Measurements from ENCODE around the gene CDC5L.

Gene CDC5L

DNA sequence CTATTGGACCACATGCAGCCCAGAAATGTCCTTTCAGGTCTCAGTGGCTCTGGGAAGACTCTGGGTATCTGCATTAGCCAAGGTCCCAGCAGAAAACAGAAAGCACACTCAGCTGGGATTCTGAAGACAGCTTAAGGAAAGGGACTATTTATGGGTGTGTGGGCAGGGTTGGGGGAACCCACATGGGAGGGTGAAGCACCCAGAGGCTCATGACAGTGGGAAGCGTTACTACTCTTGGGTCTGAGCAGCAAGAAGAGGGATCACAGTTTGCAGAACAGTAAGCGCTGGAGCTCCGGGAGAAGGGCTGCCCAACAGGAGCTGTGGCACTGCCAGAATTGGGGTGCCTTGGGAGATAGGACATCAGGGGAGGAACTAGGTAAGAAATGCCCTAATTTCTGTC lies 12.4 kb upstream of the CDC5L start:
- no peak for DNase-seq

GRCh38 chr6:44377484-44377883 lies 10.0 kb upstream of the CDC5L start:
- DNase-seq = no peak

DNA sequence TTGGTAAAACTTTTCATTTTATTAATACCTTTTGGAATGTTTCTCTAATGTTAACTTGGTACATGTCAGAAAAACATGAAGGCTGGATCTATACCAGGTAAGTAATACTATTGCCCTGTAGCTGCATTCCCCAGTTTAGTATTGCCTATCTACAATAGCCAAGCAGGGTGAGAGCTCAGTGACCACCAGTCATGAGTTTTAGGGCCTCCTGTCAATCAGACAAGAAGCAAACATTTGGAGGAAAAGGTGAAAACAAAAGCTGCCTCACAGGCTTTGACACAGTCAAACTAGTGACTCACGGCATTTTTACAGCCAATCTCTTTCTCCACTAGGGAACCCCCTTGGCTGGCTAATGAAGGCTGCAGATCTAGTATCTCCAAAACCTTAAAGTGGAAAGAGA lies 9.5 kb upstream of the CDC5L start:
- DNase-seq = no peak

GRCh38 chr6:44381739-44382138 lies 5.8 kb upstream of the CDC5L start:
- DNase-seq = no peak

- DNase-seq = no peak
These were observed 1.1 kb upstream of the CDC5L start for GRCh38 chr6:44386364-44386928.

- no peak for DNase-seq
These were observed 569 bp upstream of the CDC5L start for GRCh38 chr6:44386929-44387345.

GRCh38 chr6:44388135-44388487 lies 605 bp downstream of the CDC5L start:
- DNase-seq = no peak

GRCh38 chr6:44388887-44389286 lies 1.4 kb downstream of the CDC5L start:
- no peak for DNase-seq

GRCh38 chr6:44390158-44390683 lies 2.7 kb downstream of the CDC5L start:
- no peak for DNase-seq

DNA sequence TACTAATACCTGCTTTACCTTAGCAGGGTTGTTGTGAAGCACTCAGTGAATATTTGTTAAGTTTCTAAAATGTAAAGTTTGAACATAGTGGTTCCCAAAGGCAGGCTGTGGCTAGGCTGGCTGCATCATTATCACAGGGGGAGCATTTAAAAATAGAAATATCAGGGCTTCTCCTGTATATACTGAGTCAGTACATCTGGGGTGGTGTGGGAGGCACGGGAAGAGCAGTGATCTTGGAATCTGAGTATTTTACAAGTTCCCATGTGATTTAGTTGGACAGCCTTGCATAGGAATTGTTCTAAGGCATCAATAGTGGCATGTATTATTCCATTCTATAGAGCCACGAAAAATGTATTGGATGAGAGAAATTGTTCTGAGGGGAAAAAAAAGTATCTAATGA lies 8.0 kb downstream of the CDC5L start:
- DNase-seq = no peak

DNA sequence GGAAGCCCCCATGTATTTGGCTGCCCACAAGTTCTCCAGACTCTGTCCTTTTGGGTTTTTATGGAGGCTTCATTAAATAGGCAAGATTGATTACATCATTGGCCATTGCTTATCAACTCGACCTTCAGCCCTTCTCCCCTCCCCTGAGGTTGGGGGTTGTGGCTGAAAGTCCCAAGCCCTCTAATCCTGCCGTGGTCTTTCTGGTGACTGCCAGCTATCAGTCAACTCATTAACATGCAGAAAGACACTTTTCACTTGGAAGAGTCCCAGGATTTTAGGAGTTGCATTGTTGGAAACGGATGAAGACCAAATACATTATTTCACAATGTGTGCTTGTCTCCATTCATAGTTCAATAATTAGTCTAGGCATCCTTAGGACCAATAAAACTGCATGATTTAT lies 9.5 kb downstream of the CDC5L start:
- DNase-seq = no peak

DNA sequence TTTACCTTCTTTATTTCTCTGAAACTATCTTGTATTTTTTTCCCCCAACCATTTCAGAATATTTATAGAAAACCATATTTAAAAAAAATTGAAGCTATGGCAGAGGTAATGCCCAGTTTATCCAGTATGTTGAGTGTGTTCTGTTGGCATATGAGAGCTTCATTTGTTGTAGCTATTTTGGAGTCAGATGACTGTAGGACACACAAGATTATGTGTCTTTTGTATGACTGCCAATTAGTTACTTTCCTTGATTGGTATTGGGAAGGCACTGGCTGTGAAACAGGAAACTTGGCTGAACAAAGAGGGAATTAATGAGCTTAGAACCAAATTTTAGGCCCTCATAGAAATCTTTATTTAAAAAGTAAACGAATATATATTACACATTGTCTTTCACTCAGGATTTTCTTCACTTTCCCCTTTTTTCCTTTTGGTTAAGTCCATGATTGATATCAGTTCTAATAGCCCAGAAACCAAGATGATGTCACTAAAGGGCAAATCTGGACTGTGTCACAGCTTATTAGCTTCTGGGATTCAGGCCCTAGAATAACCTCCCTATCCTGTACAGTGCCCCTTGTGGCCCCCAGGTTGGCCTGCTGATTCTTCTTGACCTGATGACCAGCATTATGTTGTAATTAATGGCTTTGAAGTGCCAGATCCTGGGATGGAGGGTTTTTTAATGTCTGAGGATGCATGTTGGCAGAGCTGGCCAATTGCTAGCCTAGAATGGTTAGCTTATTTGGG lies 10.1 kb downstream of the CDC5L start:
- DNase-seq = no peak

- no peak for DNase-seq
These were observed 12.5 kb downstream of the CDC5L start for GRCh38 chr6:44399991-44400390.

DNA sequence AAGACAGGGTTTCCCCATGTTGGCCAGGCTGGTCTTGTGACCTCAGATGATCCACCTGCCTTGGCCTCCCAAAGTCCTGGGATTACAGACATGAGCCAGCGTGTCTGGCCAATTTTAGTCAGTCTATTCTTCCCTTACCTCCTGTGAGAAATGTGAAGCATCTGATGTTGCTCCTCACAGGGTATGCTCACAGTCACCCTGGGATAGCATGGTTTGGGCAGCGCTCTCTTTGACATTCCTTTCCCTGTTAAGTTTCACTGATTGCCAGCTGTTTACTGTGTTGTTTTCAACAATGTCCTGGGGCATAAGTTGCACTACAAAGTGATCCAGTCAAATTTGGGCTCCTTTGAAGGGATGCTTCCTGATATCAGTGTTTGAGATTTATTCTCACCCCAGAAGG lies 13.1 kb downstream of the CDC5L start:
- DNase-seq = no peak

GRCh38 chr6:44401138-44401537 lies 13.6 kb downstream of the CDC5L start:
- DNase-seq = no peak

DNA sequence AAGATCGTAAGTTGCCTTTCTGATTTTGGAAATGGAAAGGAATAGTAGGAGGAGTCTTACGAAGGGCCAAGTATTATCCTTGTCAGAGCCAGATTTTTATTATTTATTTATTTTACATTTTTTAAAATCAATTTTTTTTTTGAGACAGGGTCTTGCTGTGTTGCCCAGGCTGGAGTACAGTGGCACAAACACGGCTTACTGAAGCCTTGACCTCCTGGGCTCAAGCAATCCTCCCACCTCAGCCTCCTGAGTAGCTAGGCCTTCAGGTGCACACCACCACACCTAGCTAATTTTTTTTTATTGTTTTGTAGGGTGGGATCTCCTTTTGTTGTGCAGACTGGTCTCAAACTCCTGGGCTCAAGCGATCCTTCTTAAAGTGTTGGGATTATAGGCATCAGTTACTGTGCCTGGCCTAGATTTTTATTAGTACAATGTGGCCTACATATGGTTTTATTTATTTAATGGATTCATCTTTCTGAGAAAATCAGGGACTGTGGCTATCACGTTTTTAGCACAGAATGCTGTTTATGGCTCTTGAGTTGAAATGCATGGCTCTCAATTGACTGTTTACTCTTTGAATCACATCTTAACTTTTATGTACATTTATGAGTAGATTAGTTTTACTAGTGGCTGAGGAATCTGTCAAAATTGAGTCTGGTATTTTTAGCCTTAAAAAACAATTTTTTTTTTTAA lies 16.7 kb downstream of the CDC5L start:
- no peak for DNase-seq

DNA sequence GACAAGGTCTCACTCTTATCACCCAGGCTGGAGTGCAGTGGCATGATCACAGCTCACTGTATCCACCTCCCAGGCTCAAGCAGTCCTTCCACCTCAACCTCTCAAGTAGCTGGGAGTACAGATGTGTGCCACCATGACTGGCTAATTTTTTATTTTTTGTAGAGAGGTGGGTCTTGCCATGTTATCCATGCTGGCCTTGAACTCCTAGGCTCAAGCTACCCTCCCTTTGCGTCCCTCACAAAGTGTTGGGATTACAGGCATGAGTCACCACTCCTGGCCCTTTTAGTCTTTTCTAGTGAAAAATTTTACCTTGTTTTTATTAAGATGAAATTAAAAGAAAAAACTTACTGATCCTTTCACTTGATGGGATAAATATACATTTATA lies 17.2 kb downstream of the CDC5L start:
- no peak for DNase-seq

DNA sequence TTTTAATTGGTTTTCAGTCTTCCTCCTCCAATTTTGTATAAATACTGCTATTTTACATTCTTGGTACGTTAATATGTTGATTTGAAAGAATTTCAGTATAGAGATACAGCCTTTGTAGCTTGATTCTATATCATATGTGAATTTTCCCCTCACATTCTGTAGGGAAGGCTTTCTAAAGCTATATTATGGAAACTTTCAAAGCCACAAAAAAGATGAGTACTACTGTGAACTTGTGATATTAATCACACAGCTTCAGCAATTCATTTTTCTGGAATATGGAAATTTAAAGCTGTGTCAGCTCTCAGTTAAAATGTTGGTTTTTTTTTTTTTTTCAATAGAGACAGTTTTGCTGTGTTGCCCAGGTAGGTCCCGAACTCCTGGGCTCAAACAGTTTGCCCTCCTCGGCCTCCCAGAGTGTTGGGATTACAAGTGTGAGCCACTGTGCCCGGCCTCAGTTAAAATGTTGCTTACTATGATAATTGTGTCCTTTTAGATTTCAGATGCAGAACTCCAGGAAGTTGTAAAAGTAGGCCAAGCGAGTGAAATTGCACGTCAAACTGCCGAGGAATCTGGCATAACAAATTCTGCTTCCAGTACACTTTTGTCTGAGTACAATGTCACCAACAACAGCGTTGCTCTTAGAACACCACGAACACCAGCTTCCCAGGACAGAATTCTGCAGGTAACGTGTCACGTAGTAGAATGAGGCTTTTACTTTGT lies 20.6 kb downstream of the CDC5L start:
- DNase-seq = no peak

- no peak for DNase-seq
These were observed 21.8 kb downstream of the CDC5L start for GRCh38 chr6:44409207-44409794.

DNA sequence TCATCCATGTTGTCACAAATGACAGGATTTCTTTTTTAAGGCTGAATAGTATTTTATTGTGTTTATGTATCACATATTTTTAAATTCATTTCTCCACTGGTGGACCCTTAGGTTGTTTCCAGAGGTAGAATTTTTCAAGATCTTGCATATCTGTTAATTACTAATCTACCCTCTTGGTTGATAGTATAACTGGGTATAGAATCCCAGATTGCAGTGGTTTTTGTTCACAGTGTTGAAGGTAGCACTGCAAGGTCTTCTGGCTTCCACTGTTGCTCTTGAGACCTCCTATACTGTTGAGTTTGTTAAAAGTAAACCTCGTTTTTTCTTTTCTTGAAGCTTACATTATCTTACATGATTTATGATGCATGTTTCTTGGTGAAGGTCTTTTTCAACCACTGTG lies 22.9 kb downstream of the CDC5L start:
- DNase-seq = no peak

- no peak for DNase-seq
These were observed 23.6 kb downstream of the CDC5L start for GRCh38 chr6:44411141-44411540.

- no peak for DNase-seq
These were observed 27.9 kb downstream of the CDC5L start for GRCh38 chr6:44415449-44415848.

DNA sequence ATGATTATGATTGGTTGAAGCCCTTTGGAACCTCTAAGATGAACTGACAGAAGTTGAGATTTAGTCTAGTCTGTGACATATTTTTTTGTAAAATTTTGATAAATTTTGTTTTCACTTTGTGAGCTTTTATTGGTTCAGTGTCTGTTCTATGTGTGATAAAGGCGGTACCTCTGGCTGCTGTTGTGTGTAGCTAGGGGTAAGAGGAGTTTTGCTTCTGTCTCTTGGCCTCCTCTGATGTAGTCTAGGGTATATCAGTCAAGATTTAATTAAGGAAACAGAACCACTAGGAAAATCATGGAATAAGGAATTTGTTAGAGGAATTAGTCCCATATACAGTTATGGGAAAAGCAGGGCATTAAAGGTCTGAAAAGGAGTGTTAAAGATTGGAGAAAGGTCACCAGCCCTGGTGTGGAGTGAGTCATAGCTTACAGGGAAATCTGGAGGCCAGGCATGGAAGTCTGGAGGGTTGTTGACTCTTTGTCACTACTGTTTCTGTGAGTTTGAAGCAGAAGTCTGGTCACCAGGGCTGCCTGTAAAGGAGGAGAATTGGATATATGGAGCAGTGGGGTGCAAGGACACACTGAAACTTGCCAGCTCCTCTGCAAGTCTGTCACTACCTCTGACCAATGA lies 28.5 kb downstream of the CDC5L start:
- DNase-seq = no peak
